BJ (cell line): Measurements from ENCODE around the gene DPM2. TPM values are rescaled to one million over a fixed set of nuclear protein-coding genes. Genes with fewer than 3 reads are reported as not detected.

Experiments used
- CTCF ChIA-PET: fragments of 350-600 bp; formaldehyde crosslinking; extraction: SDS; loops from one replicate; lab custom pipeline; 2021; ENCODE audit warnings: antibody characterized with exemption, inconsistent platforms; lab: Yijun Ruan, JAX
- POLR2A ChIA-PET: fragments of 300-600 bp; sonication (Branson Sonifier 250); formaldehyde crosslinking; extraction: SDS; loops from one replicate; lab custom pipeline; 2021; ENCODE audit warnings: antibody characterized with exemption; lab: Charles Lee
- DNase-seq: peaks from one replicate; pipeline ENCODE4 v3.0.0-alpha.2; 2011; ENCODE audit warnings: low read depth
- H3K27me3 ChIP-seq: 2 replicates; pipeline ENCODE4 v1.6.0; 2011; ENCODE audit warnings: low read length; ENCODE audit not compliant: control insufficient read depth, insufficient read depth
- H3K36me3 ChIP-seq: 2 replicates; pipeline ENCODE4 v1.5.1; 2011; ENCODE audit warnings: low read length; ENCODE audit not compliant: control insufficient read depth, insufficient read depth
- H3K4me3 ChIP-seq: 2 replicates; pipeline ENCODE4 v1.5.1; 2011; ENCODE audit warnings: low read depth, mild to moderate bottlenecking, control low read depth, low read length
- polyA plus RNA-seq: library from polyadenylated mRNA; depleted of rRNA; stranded (reverse); fragments of >200 nt; gene quantifications from 2 replicates; pipeline ENCODE4 v1.2.3, GENCODE V29; 2011
- TF ChIP-seq, protein P1 (sequence below): IDR thresholded peaks from 2 replicates; pipeline ENCODE4 v1.5.1; 2011; ENCODE audit warnings: low read depth, mild to moderate bottlenecking, control low read depth, inconsistent platforms, low read length, moderate library complexity; ENCODE audit not compliant: insufficient read depth

Gene DPM2
- polyA plus RNA-seq, 1 experiment = 55.3 TPM

DNA sequence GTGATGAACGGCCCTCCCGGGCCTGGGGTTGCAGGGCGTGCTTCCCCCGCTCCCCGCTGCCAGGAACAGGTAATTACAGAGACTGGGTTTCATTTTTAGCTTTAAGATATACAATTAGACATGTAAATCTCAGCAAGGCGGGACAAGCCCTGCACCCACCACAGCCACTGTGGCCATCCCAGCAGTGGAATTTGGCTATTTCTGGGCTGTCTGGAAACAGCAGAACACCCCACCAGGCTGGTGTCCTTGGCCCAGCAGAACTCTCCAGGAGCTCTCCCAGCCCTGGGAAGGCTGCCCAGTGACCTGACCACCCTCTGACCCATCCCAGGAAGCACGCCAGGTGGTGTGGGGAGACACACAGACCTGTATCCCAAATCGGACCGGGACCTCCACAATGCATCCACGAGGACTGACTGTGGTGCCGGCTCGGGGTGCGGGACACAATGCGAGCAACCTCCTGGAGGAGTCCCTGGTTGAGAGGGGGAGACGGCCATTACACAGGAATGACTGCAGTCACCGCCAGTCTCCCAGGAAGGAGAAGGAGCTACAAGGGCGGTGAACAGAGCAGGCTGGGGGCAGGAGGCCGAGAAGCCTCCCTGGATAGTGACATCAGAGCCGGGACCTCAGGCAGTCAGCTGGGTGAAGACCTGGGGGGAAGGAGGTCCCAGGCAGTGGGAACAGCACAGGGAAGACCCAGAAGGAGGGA lies 25.9 kb upstream of the DPM2 start:
- POLR2A ChIA-PET = no interaction called here

DNA sequence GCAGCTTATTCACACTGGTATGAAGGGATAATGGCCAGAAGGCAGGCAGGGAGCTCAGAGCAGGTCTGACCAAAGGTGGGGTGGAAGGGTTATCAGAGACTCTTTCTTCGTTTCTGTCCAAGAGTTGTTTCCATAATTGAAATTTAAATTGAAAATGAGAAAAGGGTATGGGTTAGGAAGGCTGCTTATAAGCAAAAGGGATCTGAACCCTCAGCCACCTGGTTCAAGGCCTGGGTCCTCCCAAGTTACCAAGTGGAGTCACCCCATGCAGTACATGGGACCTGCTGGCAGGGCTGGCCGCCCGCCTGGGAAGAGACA lies 25.3 kb upstream of the DPM2 start:
- H3K27me3 ChIP-seq = no peaks in the 10 kb centered on the region
- DNase-seq = no peak
- no peaks in the 10 kb centered on the region for H3K36me3 ChIP-seq
- ChIA-PET POLR2A (no interaction called here), CTCF (interaction anchor here (0.6 to 5.9 kb wide), 4 partner anchors 13 to 129 kb away, joined by 3 to 56 read pairs (median 8); no protein-coding TSS in a partner anchor)
- no peak overlapping the region for H3K4me3 ChIP-seq
- TF ChIP-seq, protein P1, sequence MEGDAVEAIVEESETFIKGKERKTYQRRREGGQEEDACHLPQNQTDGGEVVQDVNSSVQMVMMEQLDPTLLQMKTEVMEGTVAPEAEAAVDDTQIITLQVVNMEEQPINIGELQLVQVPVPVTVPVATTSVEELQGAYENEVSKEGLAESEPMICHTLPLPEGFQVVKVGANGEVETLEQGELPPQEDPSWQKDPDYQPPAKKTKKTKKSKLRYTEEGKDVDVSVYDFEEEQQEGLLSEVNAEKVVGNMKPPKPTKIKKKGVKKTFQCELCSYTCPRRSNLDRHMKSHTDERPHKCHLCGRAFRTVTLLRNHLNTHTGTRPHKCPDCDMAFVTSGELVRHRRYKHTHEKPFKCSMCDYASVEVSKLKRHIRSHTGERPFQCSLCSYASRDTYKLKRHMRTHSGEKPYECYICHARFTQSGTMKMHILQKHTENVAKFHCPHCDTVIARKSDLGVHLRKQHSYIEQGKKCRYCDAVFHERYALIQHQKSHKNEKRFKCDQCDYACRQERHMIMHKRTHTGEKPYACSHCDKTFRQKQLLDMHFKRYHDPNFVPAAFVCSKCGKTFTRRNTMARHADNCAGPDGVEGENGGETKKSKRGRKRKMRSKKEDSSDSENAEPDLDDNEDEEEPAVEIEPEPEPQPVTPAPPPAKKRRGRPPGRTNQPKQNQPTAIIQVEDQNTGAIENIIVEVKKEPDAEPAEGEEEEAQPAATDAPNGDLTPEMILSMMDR = no peak

More for the DNA sequence above, 25.9 kb upstream of the DPM2 start:
- Histone ChIP-seq H3K27me3 (no peaks in the 10 kb centered on the region), H3K4me3 (no peak overlapping the region), H3K36me3 (no peaks in the 10 kb centered on the region)
- DNase-seq = no peak
- TF ChIP-seq, protein P1 = no peak
- CTCF ChIA-PET = interaction anchor here (0.6 to 5.9 kb wide), 3 partner anchors 19 to 128 kb away, joined by 3 to 56 read pairs (median 3); no protein-coding TSS in a partner anchor

DNA sequence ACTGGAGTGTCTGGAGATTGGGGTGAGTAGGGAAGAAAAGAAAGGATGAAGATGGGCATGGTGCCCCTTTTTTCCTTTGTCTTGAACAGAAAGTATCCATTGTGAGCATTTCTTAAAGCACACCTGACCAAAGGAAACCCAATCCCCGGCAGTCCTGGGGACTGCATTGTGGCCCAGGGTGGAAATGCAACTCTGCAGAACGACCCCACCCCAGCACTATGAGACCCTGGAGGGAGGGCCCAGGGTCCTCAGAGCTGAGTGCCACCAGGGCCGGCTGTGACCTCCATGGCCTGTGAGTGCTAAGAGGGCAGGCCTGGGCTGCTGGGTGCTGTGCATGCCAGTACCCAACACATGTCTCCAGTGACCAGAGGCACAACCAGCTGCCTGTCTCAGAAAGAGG lies 24.6 kb upstream of the DPM2 start:
- no peak overlapping the region for H3K4me3 ChIP-seq
- H3K27me3 ChIP-seq = no peaks in the 10 kb centered on the region
- no peak for DNase-seq
- TF ChIP-seq, protein P1 = no peak
- H3K36me3 ChIP-seq = no peaks in the 10 kb centered on the region
- CTCF ChIA-PET = interaction anchor here (1.1 to 5.9 kb wide), 4 partner anchors 13 to 86 kb away, joined by 3 to 56 read pairs (median 8); no protein-coding TSS in a partner anchor
- POLR2A ChIA-PET = no interaction called here

DNA sequence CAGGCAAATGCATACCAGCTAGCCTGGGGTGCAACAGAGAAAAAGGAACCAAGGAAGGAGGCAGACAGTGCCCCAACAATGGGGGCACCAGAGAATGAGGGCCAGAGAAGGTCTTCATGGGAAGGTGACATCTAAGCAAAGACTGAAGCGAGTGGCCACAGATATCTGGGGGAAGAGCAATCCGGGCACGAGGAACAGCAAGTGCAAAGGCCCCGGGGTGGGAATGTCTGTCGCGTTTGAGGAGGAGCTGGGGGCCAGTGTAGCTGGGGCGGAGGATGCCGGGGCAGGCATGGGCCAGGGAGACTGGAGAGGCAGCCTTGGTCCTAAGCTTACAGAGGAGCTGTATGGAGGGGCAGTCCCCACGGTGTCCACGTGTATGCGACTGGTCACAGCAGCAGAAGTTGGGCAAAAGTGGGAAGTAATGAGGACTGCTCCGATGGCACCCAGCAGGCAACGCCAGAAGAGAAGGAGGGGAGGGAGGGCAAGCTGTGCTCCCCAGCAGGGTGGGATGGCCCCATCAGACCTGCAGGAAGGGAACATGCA lies 24.0 kb upstream of the DPM2 start:
- H3K27me3 ChIP-seq = no peaks in the 10 kb centered on the region
- no peak overlapping the region for H3K4me3 ChIP-seq
- ChIA-PET CTCF (interaction anchor here (1.1 to 5.9 kb wide), 4 partner anchors 12 to 86 kb away, joined by 3 to 56 read pairs (median 8); no protein-coding TSS in a partner anchor), POLR2A (no interaction called here)
- H3K36me3 ChIP-seq = no peaks in the 10 kb centered on the region
- TF ChIP-seq, protein P1 = no peak
- DNase-seq = no peak

DNA sequence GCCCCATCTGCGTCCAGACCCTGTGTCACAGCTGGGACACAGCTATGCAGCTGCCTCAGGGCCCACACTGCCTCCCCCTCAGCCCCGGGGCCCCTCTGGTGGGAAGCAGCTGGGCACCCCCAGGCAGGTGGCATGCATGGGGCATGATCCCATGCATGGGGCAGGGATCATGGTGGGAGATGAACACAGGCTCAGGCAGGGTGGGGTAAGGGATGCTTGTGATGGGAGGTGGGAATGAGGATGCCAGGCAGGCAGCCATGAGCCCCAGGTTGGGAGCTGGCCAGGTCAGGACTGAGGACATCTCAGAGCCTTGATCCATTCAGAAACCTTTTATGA lies 23.5 kb upstream of the DPM2 start:
- no peaks in the 10 kb centered on the region for H3K27me3 ChIP-seq
- TF ChIP-seq, protein P1 = no peak
- no peaks in the 10 kb centered on the region for H3K36me3 ChIP-seq
- no peak for DNase-seq
- ChIA-PET POLR2A (no interaction called here), CTCF (interaction anchor here (3.2 to 5.9 kb wide), 2 partner anchors 11 to 17 kb away, joined by 12 to 56 read pairs; no protein-coding TSS in a partner anchor)
- H3K4me3 ChIP-seq = no peak overlapping the region
